Measurements from ENCODE around the gene ZNF710.
A peak's percentile ranks its signal among the peaks of the same experiment; 100 is the strongest.

The ZNF710 gene

DNA sequence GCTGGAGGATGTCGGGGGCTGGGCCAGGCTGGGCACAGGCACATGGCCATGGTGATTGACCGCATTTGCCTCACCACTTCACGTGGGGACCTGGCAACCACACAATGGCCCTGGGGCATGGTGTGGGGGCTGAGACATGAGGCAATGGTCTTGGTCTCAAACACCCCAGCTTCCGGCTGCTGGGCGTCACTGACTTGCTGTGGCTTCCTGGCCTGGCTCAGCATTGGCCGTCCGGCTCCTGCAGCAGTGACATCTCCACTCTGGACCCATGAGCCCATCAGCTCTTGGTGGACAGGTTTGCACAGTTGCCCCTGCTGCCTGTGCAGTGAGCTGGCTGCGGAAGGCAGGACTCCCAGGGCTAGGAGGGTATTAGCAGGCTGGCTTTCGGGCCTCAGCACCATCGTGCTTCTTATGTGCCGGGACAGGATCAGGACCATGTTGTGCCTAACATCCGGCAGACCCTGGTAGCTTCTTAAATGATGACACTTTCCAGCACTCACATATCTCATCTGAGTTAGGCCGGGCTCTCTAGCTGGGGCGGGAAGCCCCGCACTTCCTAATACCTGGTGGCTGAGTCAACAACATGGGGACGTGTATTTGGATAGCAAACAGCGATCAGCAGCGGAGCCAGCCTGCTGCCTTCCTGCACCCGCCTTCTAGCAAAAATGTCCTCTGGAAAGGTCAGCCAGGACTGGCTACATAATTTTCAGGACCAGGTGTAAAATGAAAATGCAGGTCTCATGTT, 34.1 kb downstream of the ZNF710 start:
- H3K4me3 ChIP-seq (ENCODE audit: low read length), result no peak overlapping the region
- no peak for TF ChIP-seq CTCF (conservative IDR thresholded peaks at IDR 0.05; ENCODE audit: low read length)
- peak; percentile 22 for DNase-seq (ENCODE audit: low read depth)

- no peak overlapping the region for H3K4me3 ChIP-seq (ENCODE audit: low read length)
- DNase-seq (ENCODE audit: low read depth), result no peak
- no peak for TF ChIP-seq CTCF (conservative IDR thresholded peaks at IDR 0.05; ENCODE audit: low read length)
Observed at GRCh38 chr15:90035840-90036230, 34.7 kb downstream of the ZNF710 start.

- no peak for TF ChIP-seq CTCF (conservative IDR thresholded peaks at IDR 0.05; ENCODE audit: low read length)
- DNase-seq (ENCODE audit: low read depth), result no peak
Observed at GRCh38 chr15:90036343-90036742, 35.2 kb downstream of the ZNF710 start.

DNA sequence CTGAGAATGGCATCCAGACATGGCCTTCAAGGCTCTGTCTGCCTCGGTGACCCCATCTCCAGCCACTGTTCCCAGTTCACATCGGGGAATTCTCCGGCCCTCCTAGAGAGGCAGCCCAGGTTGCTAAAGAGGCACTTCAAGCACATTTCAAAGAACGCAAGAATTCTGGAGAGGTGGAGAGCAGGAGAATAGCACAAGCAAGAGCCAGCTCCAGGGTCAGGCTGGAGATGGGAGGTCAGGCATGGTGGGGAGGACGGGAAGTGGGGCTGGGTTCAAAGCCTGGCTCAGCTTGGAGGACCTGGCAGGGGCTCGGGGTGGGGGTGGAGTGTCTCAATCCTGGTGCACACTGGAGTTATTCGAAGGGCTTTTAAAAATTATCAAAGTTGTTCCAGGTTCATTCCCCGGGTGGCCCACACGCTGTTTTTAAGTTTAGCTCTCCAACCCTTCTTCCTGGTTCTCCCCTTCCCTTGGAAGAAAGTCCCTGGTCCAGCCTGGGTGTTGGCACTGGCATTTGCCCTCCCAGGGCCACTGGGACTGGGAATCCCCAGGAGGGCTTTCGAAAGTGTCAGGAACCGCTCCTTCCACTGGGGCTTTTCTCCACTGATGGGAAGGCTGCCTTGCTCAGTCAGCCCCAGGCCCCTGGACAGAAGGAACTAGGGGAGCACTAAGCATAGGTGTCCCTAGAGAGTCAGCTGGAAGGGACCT, 35.8 kb downstream of the ZNF710 start:
- no peak for TF ChIP-seq CTCF (conservative IDR thresholded peaks at IDR 0.05; ENCODE audit: low read length)
- no peak overlapping the region for H3K4me3 ChIP-seq (ENCODE audit: low read length)
- no peak for DNase-seq (ENCODE audit: low read depth)

More at GRCh38 chr15:90036343-90036742, 35.2 kb downstream of the ZNF710 start:
- H3K4me3 ChIP-seq (ENCODE audit: low read length), result no peak overlapping the region

DNA sequence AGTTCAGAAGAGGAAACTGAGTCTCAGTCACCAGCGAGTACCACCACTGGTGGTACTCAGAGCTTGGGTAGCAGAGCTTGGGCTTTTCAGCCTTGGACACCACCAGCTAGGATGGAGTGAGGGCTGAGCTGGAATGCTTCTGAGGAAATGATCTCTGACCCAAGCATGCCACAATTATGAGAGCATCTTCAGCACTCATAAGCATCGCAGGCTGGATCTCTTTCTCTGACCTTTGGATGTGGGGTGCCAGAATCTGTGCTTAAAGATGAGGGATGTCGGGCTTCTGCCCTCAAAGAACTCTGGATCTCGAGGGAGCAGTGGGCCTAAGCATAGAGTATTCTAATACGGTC, 36.4 kb downstream of the ZNF710 start:
- no peak for TF ChIP-seq CTCF (conservative IDR thresholded peaks at IDR 0.05; ENCODE audit: low read length)
- no peak overlapping the region for H3K4me3 ChIP-seq (ENCODE audit: low read length)
- DNase-seq (ENCODE audit: low read depth), result peak; percentile 64

- no peak overlapping the region for H3K4me3 ChIP-seq (ENCODE audit: low read length)
- no peak for TF ChIP-seq CTCF (conservative IDR thresholded peaks at IDR 0.05; ENCODE audit: low read length)
- DNase-seq (ENCODE audit: low read depth), result no peak
Observed at GRCh38 chr15:90037961-90038631, 37.0 kb downstream of the ZNF710 start.
